ENCODE measurements around the gene CHMP3. TPM values are rescaled to one million over a fixed set of nuclear protein-coding genes. Genes with fewer than 3 reads are reported as not detected.

CHMP3 gene
- total RNA-seq, 1 donor from 2014 or later, result 21.9 TPM

- no peaks in the 10 kb centered on the region for H3F3A ChIP-seq (ENCODE audit: low read depth)
- H3K27me3 Mint-ChIP-seq (ENCODE audit: insufficient read depth, low read depth), result peaks cover 2% of the 10 kb centered on the region
- H3K4me3 ChIP-seq, result no peak overlapping the region
- no peak overlapping the region for H3K9ac ChIP-seq
- no peak for TF ChIP-seq EZH2phosphoT487 (IDR thresholded peaks at IDR 0.05)
- TF ChIP-seq EZH2 (IDR thresholded peaks at IDR 0.05), result no peak
- TF ChIP-seq CTCF (IDR thresholded peaks at IDR 0.05), result no peak
- no peaks in the 10 kb centered on the region for H3K79me2 ChIP-seq (ENCODE audit: low read depth)
- H3K36me3 Mint-ChIP-seq, result peaks cover 9% of the 10 kb centered on the region
- no peak overlapping the region for H3K4me2 ChIP-seq
- no peaks in the 10 kb centered on the region for H3K27me3 ChIP-seq
- H3K27ac ChIP-seq, result no peak overlapping the region
- no peaks in the 10 kb centered on the region for H3K36me3 ChIP-seq
- no peaks in the 10 kb centered on the region for H3K9me3 ChIP-seq (ENCODE audit: low read depth)
- H3K4me1 Mint-ChIP-seq, result no peaks in the 10 kb centered on the region
- no peaks in the 10 kb centered on the region for H3K9me3 Mint-ChIP-seq
- H3K4me1 ChIP-seq, result no peaks in the 10 kb centered on the region
- no peak overlapping the region for H3K4me3 Mint-ChIP-seq
- no peak for DNase-seq (ENCODE audit: low spot score)
- H3K27ac Mint-ChIP-seq, result no peak overlapping the region
- H2AFZ ChIP-seq (replicated peaks), result no peak overlapping the region
- H4K20me1 ChIP-seq (ENCODE audit: low read depth), result no peaks in the 10 kb centered on the region
Measured at GRCh38 chr2:86513948-86514660, 49.1 kb downstream of the CHMP3 start.

GRCh38 chr2:86512892-86513291 is 50.4 kb downstream of the CHMP3 start:
- Histone ChIP-seq H3F3A (ENCODE audit: low read depth) (no peaks in the 10 kb centered on the region), H3K27me3 (no peaks in the 10 kb centered on the region), H2AFZ (replicated peaks) (no peak overlapping the region), H3K9ac (no peak overlapping the region), H3K9me3 (ENCODE audit: low read depth) (no peaks in the 10 kb centered on the region), H3K4me3 (no peak overlapping the region), H3K4me2 (no peak overlapping the region), H3K36me3 (no peaks in the 10 kb centered on the region), H3K27ac (no peak overlapping the region), H4K20me1 (ENCODE audit: low read depth) (no peaks in the 10 kb centered on the region), H3K79me2 (ENCODE audit: low read depth) (no peaks in the 10 kb centered on the region), H3K4me1 (no peaks in the 10 kb centered on the region)
- no peak for TF ChIP-seq EZH2phosphoT487 (IDR thresholded peaks at IDR 0.05)
- TF ChIP-seq EZH2 (IDR thresholded peaks at IDR 0.05), result no peak
- TF ChIP-seq CTCF (IDR thresholded peaks at IDR 0.05), result no peak
- DNase-seq (ENCODE audit: low spot score), result no peak
- Mint-ChIP-seq H3K4me1 (no peaks in the 10 kb centered on the region), H3K27ac (no peak overlapping the region), H3K9me3 (no peaks in the 10 kb centered on the region), H3K27me3 (ENCODE audit: insufficient read depth, low read depth) (peaks cover 2% of the 10 kb centered on the region), H3K36me3 (peaks cover 15% of the 10 kb centered on the region), H3K4me3 (no peak overlapping the region)

GRCh38 chr2:86512034-86512433 is 51.2 kb downstream of the CHMP3 start:
- H3K4me2 ChIP-seq, result no peak overlapping the region
- TF ChIP-seq EZH2phosphoT487 (IDR thresholded peaks at IDR 0.05) (no peak), EZH2 (IDR thresholded peaks at IDR 0.05) (no peak), CTCF (IDR thresholded peaks at IDR 0.05) (no peak)
- no peaks in the 10 kb centered on the region for H3K4me1 Mint-ChIP-seq
- no peaks in the 10 kb centered on the region for H3F3A ChIP-seq (ENCODE audit: low read depth)
- DNase-seq (ENCODE audit: low spot score), result no peak
- H3K4me3 ChIP-seq, result no peak overlapping the region
- no peaks in the 10 kb centered on the region for H3K9me3 ChIP-seq (ENCODE audit: low read depth)
- peaks cover 2% of the 10 kb centered on the region for H3K27me3 Mint-ChIP-seq (ENCODE audit: insufficient read depth, low read depth)
- H3K27me3 ChIP-seq, result no peaks in the 10 kb centered on the region
- no peak overlapping the region for H2AFZ ChIP-seq (replicated peaks)
- no peak overlapping the region for H3K4me3 Mint-ChIP-seq
- no peaks in the 10 kb centered on the region for H4K20me1 ChIP-seq (ENCODE audit: low read depth)
- peaks cover 21% of the 10 kb centered on the region for H3K36me3 Mint-ChIP-seq
- no peaks in the 10 kb centered on the region for H3K79me2 ChIP-seq (ENCODE audit: low read depth)
- no peaks in the 10 kb centered on the region for H3K9me3 Mint-ChIP-seq
- H3K36me3 ChIP-seq, result no peaks in the 10 kb centered on the region
- H3K27ac Mint-ChIP-seq, result no peak overlapping the region
- H3K27ac ChIP-seq, result no peak overlapping the region
- H3K4me1 ChIP-seq, result no peaks in the 10 kb centered on the region
- no peak overlapping the region for H3K9ac ChIP-seq

Measured in neural progenitor cell (in vitro differentiated cells).